NCI-H2107 (cell line): ENCODE data around the gene PLEKHB2.
"Not testable (repeated sequence)": the region's sequence is repeated elsewhere in the genome, so short reads cannot be mapped to it uniquely, and the experiment has no call there.

Experiments used
- DNase-seq: peaks from one replicate; lab custom pipeline; 2025; lab: John Stamatoyannopoulos, UW

The PLEKHB2 gene

DNA sequence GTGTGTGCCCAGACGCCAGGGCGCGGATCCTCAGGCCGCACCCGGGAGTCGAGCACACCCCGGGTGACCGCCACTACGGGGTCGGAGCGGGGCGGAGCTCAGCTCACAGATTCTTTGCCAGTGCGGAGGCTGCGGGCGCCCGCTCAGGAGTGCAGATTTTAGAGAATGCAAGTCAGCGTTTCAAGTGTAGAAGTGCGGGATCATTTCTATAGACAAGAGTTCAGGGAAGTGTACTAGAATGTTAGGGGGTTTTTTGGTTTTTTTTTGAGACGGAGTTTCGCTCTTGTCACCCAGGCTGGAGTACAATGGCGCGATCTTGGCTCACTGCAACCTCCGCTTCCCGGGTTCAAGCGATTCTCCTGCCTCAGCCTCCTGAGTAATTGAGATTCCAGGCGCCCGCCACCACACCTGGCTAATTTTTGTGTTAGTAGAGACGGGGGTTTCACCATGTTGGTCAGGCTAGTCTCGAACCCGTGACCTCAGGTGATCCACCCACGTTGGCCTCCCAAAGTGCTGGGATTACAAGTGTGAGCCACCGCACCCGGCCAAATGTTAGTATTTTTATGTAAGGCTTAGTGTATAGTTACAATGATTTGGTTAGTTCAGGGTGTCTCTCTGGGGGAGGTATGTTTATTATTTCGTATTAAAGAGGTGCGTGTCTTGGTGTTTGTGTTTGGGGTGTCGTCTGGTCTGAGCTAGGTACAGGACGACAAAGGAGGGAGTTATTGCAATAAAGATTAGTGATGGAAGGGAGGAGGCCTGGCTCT lies 11.3 kb upstream of the PLEKHB2 start:
- DNase-seq, result no peak

DNA sequence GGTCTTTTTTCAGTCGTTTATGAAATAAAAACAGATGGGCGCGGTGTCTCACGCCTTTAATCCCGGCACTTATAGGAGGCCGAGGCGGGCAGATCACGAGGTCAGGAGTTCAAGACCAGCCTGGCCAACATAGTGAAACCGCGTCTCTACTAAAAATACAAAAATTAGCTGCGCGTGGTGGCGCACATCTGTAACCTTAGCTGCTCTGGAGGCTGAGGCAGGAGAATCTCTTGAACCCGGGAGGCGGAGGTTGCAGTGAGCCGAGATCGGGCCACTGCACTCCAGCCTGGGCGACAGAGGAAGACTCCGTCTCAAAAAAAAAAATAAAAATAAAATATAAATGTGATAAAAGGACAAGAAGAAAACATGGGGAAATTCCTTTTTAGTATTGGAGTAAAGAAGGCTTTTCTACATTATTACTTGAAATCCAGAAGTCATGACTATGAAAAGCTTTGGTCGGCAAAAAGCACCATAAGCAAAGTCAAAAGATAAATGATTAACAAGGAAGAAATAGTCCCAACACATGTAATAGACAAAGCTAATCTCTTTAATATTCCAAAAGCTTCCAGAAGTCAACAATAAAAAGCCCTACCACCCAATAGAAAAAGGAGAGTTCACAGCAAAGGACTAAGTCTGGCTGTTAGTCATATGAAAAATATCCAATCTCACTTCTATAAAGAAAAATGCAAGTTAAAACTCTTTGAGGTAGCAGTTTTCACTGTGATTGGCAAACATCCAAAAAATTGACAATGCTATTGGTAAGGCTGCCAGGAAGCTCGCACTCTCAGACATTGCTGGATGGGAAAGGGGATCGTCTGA lies 10.5 kb upstream of the PLEKHB2 start:
- no peak for DNase-seq

DNA sequence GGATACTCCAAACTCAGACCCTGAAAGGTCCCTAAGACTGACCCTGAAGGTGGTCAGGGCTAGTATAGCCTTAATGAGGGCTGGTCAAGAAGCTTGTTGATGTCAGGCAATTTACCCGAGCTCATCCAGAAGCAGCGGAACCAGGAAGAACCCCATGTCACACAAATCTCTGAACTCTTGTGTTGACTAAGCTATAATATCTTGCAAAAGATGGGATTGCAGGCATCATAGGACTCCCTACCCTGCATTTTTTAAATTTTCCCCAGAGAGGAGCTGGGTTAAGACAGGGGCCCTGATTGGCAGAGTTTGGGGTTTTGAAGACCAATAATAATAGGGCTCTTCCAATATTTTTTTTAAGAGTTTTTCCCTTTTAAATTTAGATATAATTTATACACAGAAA lies 2.0 kb upstream of the PLEKHB2 start:
- no peak for DNase-seq

DNA sequence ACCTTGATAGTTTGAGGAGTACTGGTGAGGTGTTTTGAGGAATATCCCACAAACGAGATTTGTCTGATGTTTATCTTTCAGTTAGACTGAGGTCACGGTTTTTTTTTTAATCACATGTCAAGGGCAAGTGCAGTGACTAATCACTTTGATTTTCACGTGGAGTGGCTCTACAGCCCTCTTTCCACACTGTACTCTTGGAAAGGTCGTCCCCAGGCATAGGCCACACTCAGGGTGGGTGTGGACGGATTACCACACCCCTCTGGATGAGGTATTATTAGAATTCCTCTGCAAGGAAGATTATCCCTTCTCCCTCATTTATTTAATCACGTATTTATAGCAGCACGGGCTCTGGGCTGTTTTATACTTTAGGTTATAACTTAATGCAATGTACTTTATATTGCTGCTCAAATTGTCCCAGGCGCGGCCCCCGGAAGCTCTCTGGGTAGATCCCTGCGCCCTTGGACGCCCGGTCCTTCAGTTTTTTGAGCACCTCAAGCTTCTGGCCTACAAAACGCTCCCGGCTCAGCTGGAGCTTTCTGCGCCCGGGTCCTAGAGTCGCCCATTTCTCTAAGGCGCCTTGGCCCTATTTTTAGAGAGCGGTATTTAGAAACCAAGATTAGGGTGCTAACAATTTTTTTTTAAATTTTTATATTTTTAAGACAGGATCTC lies 515 bp upstream of the PLEKHB2 start:
- peak; percentile 43 for DNase-seq

DNA sequence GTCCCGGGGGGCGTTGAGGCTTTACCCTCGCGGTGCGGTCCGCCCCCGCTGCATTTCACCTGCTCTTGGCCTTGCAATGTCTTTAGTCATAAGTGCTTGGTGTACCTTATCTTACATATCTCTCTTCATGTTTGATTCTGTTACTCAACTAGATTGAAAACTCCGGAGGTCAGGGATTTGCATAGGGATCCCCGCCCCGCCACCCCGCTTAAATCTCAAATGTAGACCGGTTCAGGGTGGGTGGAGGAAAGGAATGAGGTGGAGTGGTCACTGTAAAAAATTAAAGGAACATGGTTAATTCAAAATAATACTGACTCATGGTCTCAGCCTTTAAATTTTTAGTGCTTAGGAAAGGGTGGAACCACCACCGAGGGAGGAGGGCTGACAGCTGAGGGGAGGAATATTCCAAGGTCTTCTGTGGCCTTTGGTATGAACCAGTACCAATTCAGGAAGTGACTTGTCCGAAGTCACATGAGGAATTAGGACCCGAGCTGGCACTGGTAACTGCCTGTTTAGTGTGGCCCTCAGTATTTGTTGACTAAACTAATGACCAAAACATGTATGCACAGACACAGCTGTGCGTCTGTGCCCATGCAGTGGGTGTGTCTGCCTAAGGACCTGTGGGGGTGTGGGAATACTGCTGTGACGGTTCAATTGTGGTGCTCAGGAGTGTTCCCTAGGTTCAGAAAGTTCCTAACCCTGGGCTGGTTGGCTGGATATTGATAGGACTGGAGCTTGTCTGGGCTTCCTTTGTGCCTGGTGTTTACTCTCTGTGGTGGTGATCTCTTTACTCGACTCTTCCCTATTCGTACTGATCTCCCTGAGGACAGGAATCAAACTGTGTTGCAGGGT lies 1.0 kb downstream of the PLEKHB2 start:
- no peak for DNase-seq

DNA sequence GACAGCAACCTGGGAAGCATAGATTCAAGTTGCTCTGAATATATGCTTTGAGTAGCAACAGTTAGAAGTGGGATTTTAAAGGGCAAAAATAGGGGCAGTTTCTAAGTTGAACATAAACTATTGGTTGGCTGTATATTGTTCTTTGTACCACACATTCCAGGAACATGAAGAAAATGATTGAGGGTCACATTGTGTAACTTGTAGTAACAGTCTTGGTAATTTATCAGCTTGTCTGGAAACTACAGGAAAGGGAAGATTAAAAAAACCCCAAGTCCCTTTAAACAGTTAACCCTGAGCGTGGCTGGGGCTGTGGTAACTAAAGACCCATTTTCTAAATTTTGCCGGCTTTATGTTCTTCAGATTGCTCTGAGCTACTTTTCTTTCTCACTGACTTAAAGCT lies 7.4 kb downstream of the PLEKHB2 start:
- DNase-seq, result no peak

DNA sequence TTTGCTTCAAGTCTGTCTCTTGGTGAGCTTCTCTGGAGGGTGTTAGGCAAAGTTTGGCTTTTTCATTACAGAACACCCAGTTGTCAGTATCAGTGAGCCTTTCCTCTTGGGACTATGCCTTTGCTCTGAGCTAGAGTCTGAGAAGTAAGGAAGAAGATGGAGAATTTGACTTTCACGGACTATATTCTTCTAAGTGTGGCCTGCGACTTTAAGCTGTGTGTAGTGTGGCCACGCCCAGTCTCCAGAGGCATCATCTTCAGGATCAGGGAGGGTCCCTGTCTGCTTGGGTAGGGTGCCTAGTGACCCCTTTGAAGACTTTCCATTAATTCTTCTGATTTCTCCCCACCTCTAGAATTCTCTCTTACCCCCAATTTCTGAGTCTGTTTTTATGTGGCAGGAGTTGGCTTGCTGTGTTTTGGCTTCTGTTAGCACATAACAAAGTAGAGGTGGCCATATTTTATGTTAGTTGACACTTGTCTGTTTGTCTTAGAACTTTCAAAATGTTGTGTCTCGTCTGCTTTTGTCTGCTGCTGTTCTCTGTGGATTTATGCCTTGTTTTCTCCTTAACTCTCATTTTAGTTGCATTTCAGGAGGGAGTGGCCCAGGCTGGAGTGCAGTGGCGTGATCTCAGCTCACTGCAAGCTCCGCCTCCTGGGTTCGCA lies 8.6 kb downstream of the PLEKHB2 start:
- DNase-seq, result no peak

DNA sequence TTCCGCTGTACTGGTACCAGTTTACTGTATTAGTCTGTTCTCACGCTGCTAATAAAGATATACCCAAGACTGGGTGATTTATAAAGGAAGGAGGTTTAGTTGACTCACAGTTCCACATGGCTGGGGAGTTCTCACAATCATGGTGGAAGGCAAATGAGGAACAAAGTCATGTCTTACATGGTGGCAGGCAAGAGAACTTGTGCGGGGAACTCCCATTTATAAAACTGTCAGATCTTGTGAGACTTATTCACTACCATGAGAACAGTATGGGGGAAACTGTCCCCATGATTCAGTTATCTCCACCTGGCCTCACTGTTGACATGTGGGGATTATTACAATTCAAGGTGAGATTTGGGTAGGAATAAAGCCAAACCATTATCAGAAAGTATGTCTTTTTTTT lies 9.8 kb downstream of the PLEKHB2 start:
- DNase-seq, result not testable (repeated sequence)

DNA sequence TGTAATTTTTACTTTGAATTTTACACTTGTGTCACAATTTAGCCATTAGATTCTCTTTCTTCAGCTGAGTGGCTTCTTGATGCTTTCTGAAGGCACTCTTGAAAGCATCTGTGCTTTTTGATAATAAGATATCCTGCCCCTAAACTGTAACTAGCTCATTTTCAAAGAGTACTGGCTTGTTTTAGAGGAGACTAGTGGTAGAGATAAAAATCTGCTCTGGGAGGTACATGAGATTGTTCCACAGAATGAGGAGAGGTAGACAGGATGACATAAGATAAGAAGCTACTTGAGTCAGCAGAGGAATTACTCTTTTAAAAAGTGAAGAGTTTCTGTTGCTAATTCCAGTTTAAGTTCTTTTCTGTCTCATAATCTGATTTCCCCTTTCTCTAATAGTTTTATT lies 10.6 kb downstream of the PLEKHB2 start:
- DNase-seq, result no peak

DNA sequence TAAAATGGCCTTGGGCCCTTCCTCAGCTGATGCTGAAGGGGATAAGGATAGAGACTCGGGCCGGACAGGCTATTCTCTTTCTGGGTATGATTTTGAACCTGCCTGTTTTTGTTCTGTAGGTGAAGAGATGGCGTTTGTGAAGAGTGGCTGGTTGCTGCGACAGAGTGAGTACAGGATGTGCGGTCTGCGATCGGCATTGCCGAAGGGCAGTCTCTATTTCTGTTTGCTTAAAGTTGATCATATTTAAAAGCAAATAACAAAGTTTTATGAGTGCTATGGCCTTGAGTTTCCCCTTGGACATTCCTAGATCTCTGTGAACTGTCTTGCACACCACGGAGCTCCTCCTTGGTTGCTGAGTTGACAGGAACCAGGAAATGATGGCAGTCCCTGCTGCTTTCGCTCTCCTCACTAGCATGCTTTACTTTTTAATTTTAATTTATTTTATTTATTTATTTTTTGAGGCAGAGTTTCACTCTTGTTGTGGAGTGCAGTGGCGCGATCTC lies 15.7 kb downstream of the PLEKHB2 start:
- DNase-seq, result no peak

DNA sequence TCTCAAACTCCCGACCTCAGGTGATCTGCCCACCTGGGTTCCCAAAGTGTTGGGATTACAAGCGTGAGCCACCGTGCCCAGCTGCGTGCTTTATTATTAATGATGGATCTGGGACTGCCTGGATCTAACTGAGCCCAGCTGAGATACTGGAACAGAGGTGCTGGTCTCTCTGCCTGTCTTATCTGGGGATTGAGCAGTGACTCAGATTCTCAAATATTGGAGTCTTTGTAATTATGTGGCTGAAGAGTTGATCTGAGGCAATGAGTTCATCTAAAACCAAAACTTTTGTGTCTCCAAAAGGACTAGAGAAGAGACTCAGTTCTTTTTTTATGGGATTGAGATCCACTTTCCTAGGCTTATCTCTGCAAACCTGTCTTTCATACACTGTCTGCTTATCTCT lies 16.3 kb downstream of the PLEKHB2 start:
- no peak for DNase-seq

DNA sequence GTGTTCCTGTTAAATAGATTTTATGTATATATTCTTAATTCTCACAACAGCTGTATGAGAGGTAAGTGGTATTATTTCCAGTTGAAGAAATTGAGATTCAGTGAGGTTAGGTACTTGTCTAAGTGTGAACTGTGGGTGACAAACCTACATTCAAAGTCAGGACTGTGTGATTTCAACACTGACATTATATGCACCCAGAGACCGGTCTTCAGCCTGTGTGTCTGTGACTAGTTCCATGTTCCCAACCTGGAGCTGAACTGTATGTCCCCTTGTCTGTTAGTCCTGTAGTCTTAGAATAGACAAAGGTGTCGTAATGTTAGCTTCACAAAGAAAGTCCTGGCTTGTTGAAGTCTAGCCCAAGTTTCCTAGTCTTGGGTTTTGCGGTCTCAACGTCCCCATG lies 17.4 kb downstream of the PLEKHB2 start:
- no peak for DNase-seq

DNA sequence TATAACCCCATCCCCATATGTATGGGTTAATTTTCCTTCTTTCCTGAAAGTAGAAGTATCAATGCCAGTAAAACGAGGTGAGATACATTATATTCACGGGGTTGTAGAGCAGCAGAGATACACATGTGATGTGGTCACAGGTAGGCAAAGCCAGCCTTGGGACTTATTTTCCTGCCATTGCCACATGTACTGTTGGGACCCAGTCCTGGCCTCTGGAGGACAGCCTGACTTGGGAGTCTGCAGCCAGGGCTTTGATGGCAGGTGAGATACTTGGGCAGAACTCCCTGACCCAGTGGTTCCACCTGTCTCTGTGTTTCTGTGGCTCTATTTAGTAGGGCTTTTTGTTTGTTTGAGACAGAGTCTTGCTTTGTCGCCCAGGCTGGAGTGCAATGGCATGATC lies 18.1 kb downstream of the PLEKHB2 start:
- no peak for DNase-seq

DNA sequence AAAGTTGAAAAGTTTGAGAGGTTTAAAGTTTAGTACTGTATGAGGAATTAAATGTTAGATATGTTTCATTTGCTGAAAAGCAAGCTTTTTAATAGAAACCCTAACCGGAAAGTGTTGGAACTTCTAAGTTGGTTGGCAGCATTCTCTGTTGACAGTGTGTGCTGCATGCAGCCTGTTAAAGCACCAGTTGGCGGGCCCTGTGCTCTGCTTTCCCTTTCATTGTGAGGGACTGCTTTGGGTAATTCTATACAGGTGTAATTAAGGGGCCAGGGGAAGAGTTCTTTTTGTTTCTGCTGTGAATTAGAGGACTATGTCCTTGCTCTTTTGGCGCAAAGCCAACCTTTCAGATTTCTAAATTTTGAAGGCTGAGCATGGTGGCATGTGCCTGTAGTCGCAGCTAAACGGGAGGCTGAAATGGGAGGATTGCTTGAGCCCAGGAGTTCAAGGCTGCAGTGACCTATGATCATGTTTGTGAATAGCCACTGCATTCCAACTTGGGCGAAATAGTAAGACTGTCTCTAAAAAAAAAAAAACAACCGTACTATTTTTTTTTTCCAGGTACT lies 20.1 kb downstream of the PLEKHB2 start:
- peak; percentile 12 for DNase-seq

DNA sequence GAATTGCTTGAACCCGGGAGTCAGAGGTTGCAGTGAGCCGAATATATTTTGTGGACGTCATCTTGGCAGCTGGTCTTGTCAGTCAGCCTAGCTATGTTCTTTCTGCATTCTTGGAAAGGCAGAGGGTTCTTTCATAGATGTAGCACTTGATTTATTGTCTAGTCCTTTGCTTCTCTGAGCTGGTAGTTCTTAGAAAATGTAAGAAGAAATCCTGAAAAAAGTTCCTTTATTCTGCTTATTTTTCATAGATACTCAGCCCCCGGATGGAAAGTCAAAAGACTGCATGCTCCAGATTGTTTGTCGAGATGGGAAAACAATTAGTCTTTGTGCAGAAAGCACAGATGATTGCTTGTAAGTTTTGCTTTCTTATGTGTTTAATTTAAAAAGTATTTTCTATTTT lies 21.3 kb downstream of the PLEKHB2 start:
- DNase-seq, result no peak

DNA sequence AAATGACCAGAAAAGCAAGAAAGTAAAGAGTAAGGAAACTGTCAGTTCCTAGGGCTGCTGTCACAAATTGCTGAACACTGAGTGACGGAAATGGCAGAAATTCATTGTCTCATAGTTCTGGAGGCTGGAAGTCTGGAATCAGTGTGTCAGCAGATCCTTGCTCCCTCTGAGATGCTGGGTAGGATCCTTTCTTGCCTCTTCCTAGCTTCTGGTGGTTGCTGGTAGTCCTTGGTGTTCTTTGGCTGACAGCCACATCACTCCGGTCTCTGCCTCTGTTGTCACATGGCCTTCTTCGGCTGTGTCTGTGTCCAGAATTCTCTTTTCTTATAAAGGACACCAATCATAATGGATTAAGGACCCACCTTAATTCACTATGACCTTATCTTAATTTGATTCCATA lies 21.9 kb downstream of the PLEKHB2 start:
- no peak for DNase-seq

DNA sequence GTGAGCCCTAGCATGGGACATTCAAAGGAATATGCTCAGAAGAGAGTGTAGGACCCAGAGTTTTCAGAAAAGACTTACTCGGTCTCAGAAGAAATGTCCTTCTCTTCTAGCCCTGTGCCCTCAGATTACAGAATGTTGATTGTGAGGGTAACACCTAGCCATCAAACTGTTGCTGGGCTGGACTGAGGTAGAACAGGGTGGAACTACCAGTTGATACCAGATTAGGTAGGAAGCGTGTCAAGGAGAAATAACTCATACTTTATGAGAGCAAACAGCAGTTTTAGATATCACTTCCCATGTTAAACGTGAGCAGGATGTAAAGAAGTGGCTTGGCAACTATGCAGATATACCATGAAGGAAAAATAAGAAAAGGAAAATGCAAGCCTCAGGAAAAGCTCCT lies 22.8 kb downstream of the PLEKHB2 start:
- no peak for DNase-seq

DNA sequence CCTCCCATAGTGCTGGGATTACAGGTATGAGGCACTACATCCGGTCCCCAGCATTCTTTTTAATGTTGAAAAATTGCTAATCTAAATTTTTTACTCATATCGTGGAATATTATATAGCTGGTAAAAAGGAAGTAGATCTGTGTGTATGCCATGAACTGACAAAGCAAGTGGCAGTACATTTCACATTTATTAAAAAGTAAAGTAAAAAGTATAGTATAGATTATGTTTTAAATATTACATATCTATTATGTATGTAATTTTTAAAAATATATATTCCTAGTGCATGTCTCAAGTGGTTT lies 25.1 kb downstream of the PLEKHB2 start:
- DNase-seq, result no peak

DNA sequence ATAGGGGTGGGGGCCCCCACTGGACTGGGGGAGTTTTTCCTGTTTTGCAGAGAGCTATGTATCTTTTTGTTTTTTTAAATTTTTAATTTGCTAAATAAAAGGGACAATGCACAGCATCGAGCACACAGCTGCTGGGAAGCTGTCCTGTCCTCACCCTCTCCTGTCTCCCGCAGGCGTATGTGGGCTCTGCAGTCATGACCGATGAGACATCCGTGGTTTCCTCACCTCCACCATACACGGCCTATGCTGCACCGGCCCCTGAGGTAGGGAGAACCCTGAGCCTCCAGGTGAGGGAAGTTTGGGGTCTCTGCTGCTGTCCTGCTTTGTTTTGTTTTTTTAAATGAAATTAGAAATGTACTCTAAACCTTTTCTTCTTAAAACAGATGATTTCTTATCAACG lies 27.6 kb downstream of the PLEKHB2 start:
- DNase-seq, result no peak

DNA sequence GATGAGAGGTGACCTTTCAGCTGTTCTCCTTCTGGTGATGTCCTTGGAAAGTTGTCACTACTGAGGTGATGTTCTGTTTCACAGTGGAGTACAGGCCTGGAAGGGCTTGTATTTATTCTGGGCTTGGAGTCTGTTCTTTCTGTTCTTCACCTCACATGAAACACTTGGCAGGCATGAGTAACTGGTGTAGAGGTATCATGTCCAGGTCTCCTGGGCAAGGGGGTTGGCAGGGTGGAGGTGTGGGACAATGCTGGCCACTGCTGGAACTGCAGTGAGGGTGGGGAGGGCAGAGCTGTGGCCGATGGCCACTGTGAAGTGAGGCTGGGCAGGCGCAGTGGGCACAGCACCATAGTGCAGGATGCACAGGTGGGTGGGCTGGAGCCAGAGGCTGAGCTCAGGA lies 35.4 kb downstream of the PLEKHB2 start:
- no peak for DNase-seq

DNA sequence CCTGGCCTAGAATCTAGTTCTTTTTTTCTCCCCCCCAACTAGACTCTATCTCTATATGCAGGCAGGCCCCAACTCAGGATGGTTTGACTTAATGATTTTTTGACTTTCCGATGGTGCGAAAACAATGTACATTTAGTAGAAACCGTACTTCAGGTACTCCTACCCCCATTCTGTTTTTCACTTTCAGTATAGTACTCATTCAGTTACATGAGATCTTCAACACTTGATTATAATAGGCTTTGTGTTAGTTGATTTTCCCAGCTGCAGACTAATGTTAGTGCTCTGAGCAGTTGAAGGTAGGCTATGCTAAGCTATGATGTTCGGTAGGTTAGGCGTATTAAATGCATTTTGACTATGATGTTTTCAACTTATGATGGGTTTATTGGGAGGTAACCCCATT lies 37.7 kb downstream of the PLEKHB2 start:
- DNase-seq, result no peak
